Spleen (tissue), 7 donors: ENCODE measurements around the gene LAMC3.

Experiments
- CTCF ChIP-seq, 11 experiments: fragments of 200-600 bp in 7 of 11; fragments of 450-650 bp in 4 of 11; sonication (generic) in 4 of 11; IDR thresholded peaks in 8 of 11; conservative IDR thresholded peaks in 3 of 11; 1 replicate in 7 of 11; 2 replicates in 4 of 11; pipeline versions ENCODE4 v1.4.0 to v1.8.0; 2016 to 2021; ENCODE audit warnings: antibody characterized with exemption in 11 of 11, inconsistent platforms in 4 of 11, mild to moderate bottlenecking in 1 of 11
- POLR2A ChIP-seq, 3 donors: fragments of 450-650 bp; IDR thresholded peaks; one replicate each; pipeline ENCODE4 v1.5.1; 2017; ENCODE audit warnings: antibody characterized with exemption in 3 of 3, mild to moderate bottlenecking in 1 of 3
- donor health status: DM: no; HTN: no; CAD: no; lungs with moderate emphysema.
- donor health status: DM: no; HTN: no; CAD: no.
- donor health status: DM: no; HTN: no; CAD: no.

- peak in 8 of 11 experiments; percentile 18 to 62 (median 44) for TF ChIP-seq CTCF (IDR thresholded peaks at IDR 0.05 in 8 of 11, conservative IDR thresholded peaks at IDR 0.05 in 3 of 11)
- TF ChIP-seq POLR2A (IDR thresholded peaks at IDR 0.05): no peak
Measured at GRCh38 chr9:131008909-131009618, at the start of gene LAMC3.
